GM12864 (cell line): Measurements from ENCODE around the gene EHBP1.

Experiments used
- DNase-seq: peaks from one replicate; pipeline ENCODE4 v3.0.0-alpha.2; 2011; ENCODE audit warnings: low read depth
- H3K4me3 ChIP-seq: 2 replicates; pipeline ENCODE4 v1.5.1; 2011; ENCODE audit warnings: mild to moderate bottlenecking, low read depth, low read length, control low read depth
- CTCF ChIP-seq: IDR thresholded peaks from 2 replicates; pipeline ENCODE4 v1.5.1; 2011; ENCODE audit warnings: low read depth, mild to moderate bottlenecking, moderate library complexity, low read length, control low read depth, inconsistent platforms; ENCODE audit errors: missing control alignments

The EHBP1 gene

GRCh38 chr2:62732262-62732777 lies 26.8 kb downstream of the EHBP1 start:
- no peak for DNase-seq
- TF ChIP-seq CTCF, result no peak
- H3K4me3 ChIP-seq, result no peak overlapping the region

DNA sequence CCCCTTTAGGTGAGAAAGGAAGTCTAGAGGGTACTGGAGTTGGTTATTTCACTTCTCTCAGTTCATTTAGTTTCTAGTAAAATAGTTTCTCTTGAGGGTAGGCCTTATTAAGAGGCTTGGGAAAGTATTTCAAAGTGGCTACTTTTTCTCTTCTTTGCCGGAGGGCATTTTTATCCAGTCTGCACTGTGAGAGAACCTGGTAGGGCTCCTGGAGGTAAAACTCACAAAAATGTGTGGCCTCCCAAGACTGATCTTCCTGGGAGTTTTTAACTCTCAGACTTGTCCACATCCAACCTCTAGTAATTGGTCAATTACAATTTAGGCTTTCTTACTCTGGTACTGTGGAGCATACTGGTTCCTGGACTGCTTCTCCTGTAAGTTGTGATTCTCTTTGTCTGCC lies 28.0 kb downstream of the EHBP1 start:
- TF ChIP-seq CTCF, result no peak
- no peak overlapping the region for H3K4me3 ChIP-seq
- DNase-seq, result no peak

GRCh38 chr2:62736899-62737559 lies 31.5 kb downstream of the EHBP1 start:
- H3K4me3 ChIP-seq, result no peak overlapping the region
- TF ChIP-seq CTCF, result no peak
- no peak for DNase-seq

- no peak overlapping the region for H3K4me3 ChIP-seq
- no peak for TF ChIP-seq CTCF
- DNase-seq, result no peak
Observed at GRCh38 chr2:62738981-62739936, 33.7 kb downstream of the EHBP1 start.

DNA sequence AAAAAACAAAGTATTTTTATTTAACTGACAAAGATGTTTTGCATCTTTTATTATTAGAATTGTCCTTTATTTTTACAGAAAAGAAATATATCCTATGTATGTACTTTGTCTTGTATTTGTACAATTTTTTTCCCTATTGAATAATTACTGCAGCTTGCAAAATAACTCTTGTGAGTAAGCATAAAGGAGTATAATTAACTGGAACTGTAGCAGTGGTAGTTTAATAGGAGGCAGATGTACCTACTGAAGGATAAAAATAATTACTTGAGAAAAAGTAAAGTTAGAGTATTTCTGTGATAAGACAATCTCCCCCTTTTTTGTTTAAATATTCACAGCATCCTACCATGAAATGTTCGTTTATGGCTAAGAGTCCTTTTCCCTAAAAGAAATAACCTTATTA lies 34.7 kb downstream of the EHBP1 start:
- DNase-seq, result no peak
- no peak for TF ChIP-seq CTCF
- H3K4me3 ChIP-seq, result no peak overlapping the region

- no peak for DNase-seq
- no peak for TF ChIP-seq CTCF
Observed at GRCh38 chr2:62741127-62741526, 35.6 kb downstream of the EHBP1 start.

More at GRCh38 chr2:62741127-62741526, 35.6 kb downstream of the EHBP1 start:
- H3K4me3 ChIP-seq, result no peak overlapping the region
